CD4-positive, alpha-beta memory T cell (primary cell): ENCODE results near the gene LAMA3. TPM values are rescaled to one million over a fixed set of nuclear protein-coding genes. Genes with fewer than 3 reads are reported as not detected.
"Not testable (repeated sequence)": the region's sequence is repeated elsewhere in the genome, so short reads cannot be mapped to it uniquely, and the experiment has no call there.

Source experiments
- CTCF ChIA-PET: fragments of 350-600 bp; sonication (Branson Sonifier 250); formaldehyde crosslinking; loops from one replicate; lab custom pipeline; 2021; ENCODE audit warnings: inconsistent platforms; ENCODE audit not compliant: partially characterized antibody; lab: Charles Lee
- POLR2A ChIA-PET: fragments of 350-600 bp; sonication (Branson Sonifier 250); formaldehyde crosslinking; loops from one replicate; lab custom pipeline; 2021; ENCODE audit not compliant: partially characterized antibody; lab: Charles Lee
- DNase-seq, 5 donors: peaks; one replicate each; pipeline versions ENCODE4 v3.0.0 to v3.0.0-alpha.2; 2020 to 2022; ENCODE audit warnings: mixed read lengths in 1 of 5
- H3K27ac ChIP-seq: one replicate; pipeline ENCODE4 v1.7.0; 2013; ENCODE audit warnings: low read depth, low read length
- H3K27me3 ChIP-seq: 2 replicates; pipeline ENCODE4 v1.7.0; 2013; ENCODE audit warnings: mild to moderate bottlenecking, low read length, moderate library complexity; ENCODE audit not compliant: insufficient read depth
- H3K36me3 ChIP-seq: 2 replicates; pipeline ENCODE4 v1.7.0; 2013; ENCODE audit warnings: mild to moderate bottlenecking, low read length, moderate library complexity; ENCODE audit not compliant: insufficient read depth
- H3K4me1 ChIP-seq: 2 replicates; pipeline ENCODE4 v1.7.0; 2013; ENCODE audit warnings: mild to moderate bottlenecking, low read length, moderate library complexity; ENCODE audit not compliant: insufficient read depth
- H3K4me3 ChIP-seq, 2 donors: one replicate each; pipeline ENCODE4 v1.7.0; 2013; ENCODE audit warnings: low read length in 2 of 2, mild to moderate bottlenecking in 1 of 2
- H3K9me3 ChIP-seq, 2 donors: one replicate each; pipeline ENCODE4 v1.7.0; 2013; ENCODE audit warnings: low read length in 2 of 2, control low read depth in 1 of 2; ENCODE audit not compliant: control insufficient read depth in 1 of 2
- H3K27ac Mint-ChIP-seq, 7 donors: one replicate each; pipeline ENCODE4 v1.8.0; 2020 to 2021; ENCODE audit warnings: mixed read lengths in 7 of 7, mild to moderate bottlenecking in 6 of 7, inconsistent platforms in 3 of 7, moderate library complexity in 3 of 7
- H3K27me3 Mint-ChIP-seq, 2 donors: one replicate each; pipeline ENCODE4 v1.8.0; 2020 to 2021; ENCODE audit warnings: mixed read lengths in 2 of 2
- H3K36me3 Mint-ChIP-seq, 2 donors: one replicate each; pipeline ENCODE4 v1.8.0; 2020 to 2021; ENCODE audit warnings: mixed read lengths in 2 of 2, inconsistent platforms in 1 of 2, mild to moderate bottlenecking in 1 of 2
- H3K4me1 Mint-ChIP-seq, 4 donors: one replicate each; pipeline ENCODE4 v1.8.0; 2020 to 2021; ENCODE audit warnings: mixed read lengths in 4 of 4, mild to moderate bottlenecking in 1 of 4
- H3K4me3 Mint-ChIP-seq, 8 donors: one replicate each; pipeline ENCODE4 v1.8.0; 2020 to 2021; ENCODE audit warnings: mixed read lengths in 8 of 8, mild to moderate bottlenecking in 7 of 8, moderate library complexity in 6 of 8, inconsistent platforms in 3 of 8
- H3K9me3 Mint-ChIP-seq, 8 donors: one replicate each; pipeline ENCODE4 v1.8.0; 2020 to 2021; ENCODE audit warnings: mixed read lengths in 8 of 8, mild to moderate bottlenecking in 5 of 8, inconsistent platforms in 3 of 8, moderate library complexity in 1 of 8
- intact Hi-C: fragments of 100-400 bp; cut with micrococcal nuclease; formaldehyde crosslinking; loops from one replicate; pipeline ENCODE4 v1.15.1; 2023
- polyA plus RNA-seq, 2 donors: library from polyadenylated mRNA; unstranded; fragments of 300-500 nt; fragmentation: Illumina TruSeq; gene quantifications; one replicate each; pipeline ENCODE4 v1.2.3, GENCODE V29; 2021
- total RNA-seq, 2 experiments: library from RNA; stranded (reverse); gene quantifications; one replicate each; pipeline ENCODE4 v1.2.3, GENCODE V29; 2021

The LAMA3 gene
- total and polyA plus RNA-seq, 4 experiments from 2014 or later: not detected

DNA sequence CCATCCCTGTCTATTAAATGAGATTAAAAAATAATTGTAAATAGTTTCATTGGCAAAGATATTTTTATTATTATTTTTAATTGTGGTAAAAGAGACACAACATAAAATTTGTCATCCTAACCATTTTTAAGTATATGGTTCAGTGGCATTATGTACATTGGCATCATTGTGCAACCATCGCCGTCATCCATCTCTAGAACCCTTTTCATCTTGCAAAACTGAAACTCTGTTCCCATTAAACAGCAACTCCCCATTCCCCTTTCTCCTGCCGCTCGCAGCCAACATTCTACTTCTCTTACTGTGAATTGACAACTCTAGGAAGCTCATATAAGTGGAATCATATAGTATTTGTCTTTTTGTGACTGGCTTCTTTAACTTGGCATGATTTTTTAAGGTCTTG lies 25.3 kb downstream of the LAMA3 start:
- H3K9me3 ChIP-seq: no peaks in the 10 kb centered on the region
- Mint-ChIP-seq H3K36me3 (no peaks in the 10 kb centered on the region), H3K27me3 (peaks cover 1% of the 10 kb centered on the region in 2 donors), H3K4me3 (no peak overlapping the region), H3K27ac (no peak overlapping the region), H3K9me3 (peaks cover 0 to 2% (median 0%) of the 10 kb centered on the region in 8 donors), H3K4me1 (peaks cover 13 to 17% (median 15%) of the 10 kb centered on the region in 4 donors)
- no peak overlapping the region for H3K27ac ChIP-seq
- peaks cover 14% of the 10 kb centered on the region for H3K4me1 ChIP-seq
- CTCF ChIA-PET: no interaction called here
- H3K4me3 ChIP-seq: no peak overlapping the region
- POLR2A ChIA-PET: no interaction called here
- no peaks in the 10 kb centered on the region for H3K36me3 ChIP-seq
- no peak for DNase-seq
- intact Hi-C loops: no loop called here
- H3K27me3 ChIP-seq: no peaks in the 10 kb centered on the region

DNA sequence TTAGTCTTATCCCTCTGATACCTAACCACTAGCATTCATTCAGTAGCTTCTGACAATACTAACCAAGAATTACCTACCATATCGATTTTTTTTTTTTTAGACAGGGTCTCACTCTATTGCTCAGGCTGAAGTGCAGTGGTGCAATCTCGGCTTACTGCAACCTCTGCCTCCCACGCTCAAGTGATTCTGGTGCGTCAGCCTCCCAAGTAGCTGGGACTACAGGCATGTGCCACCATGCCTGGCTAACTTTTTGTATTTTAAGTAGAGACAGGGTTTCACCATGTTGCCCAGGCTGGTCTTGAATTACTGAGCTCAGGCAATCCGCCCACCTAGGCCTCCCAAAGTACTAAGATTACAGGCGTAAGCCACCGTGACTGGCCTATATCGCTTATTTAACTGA lies 26.8 kb downstream of the LAMA3 start:
- intact Hi-C loops, H3K4me3 ChIP-seq, H3K4me3 Mint-ChIP-seq, H3K9me3 ChIP-seq, DNase-seq, H3K27ac Mint-ChIP-seq, H3K27me3 Mint-ChIP-seq, H3K27ac ChIP-seq, CTCF ChIA-PET, H3K36me3 Mint-ChIP-seq, H3K36me3 ChIP-seq, H3K27me3 ChIP-seq, H3K9me3 Mint-ChIP-seq: not testable (repeated sequence)
- POLR2A ChIA-PET: interaction anchor here (0.6 kb wide), 1 partner anchor 75 kb away, joined by 4 read pairs; no protein-coding TSS in a partner anchor
- peaks cover 14% of the 10 kb centered on the region for H3K4me1 ChIP-seq
- H3K4me1 Mint-ChIP-seq: peaks cover 13 to 17% (median 15%) of the 10 kb centered on the region in 4 donors

DNA sequence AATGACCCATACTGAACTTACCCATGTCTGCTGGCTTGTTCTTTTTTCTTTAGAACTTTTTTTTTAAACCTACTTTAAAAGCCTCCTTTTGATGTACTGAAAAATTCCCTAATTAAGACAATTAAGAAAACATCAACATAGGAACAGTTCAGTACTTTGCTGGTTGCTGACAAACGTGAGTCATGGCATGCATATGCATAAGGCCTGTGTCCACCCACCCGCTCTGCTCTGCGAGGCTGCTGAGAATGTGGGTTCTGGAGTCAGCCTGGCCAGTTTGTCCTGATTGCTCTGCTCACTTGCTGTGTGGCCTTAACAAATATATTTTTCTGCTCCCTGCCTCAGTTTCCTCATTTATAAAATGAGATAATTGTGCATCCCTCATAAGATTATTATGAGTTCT lies 27.3 kb downstream of the LAMA3 start:
- Mint-ChIP-seq H3K4me3 (no peak overlapping the region), H3K36me3 (no peaks in the 10 kb centered on the region), H3K4me1 (peaks cover 13 to 17% (median 15%) of the 10 kb centered on the region in 4 donors), H3K27me3 (peaks cover 3% of the 10 kb centered on the region in 2 donors), H3K9me3 (no peaks in the 10 kb centered on the region), H3K27ac (no peak overlapping the region)
- intact Hi-C loops: no loop called here
- no peaks in the 10 kb centered on the region for H3K9me3 ChIP-seq
- no peak for DNase-seq
- ChIA-PET POLR2A (no interaction called here), CTCF (no interaction called here)
- no peak overlapping the region for H3K4me3 ChIP-seq
- H3K27me3 ChIP-seq: no peaks in the 10 kb centered on the region
- H3K27ac ChIP-seq: no peak overlapping the region
- H3K36me3 ChIP-seq: no peaks in the 10 kb centered on the region
- H3K4me1 ChIP-seq: peaks cover 14% of the 10 kb centered on the region

DNA sequence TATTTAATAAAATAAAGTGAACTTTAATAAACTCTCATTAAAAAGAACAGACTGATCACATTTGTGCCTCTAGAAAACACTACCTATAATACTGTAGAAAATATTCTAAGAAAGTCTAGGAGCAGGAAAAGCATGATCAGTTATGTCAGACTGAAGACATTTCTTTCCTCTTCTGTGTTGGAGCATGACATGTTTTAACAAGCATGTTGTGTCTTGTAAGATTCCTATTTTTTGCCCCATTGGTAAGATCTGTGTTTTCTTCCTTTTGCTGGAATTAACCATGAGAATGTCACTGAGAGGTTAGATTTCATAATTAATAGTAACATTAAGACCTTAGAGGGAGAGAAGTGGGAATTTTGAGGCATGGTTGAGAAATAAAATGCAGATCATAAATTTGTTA lies 27.7 kb downstream of the LAMA3 start:
- Histone ChIP-seq H3K27ac (no peak overlapping the region), H3K4me1 (peaks cover 14% of the 10 kb centered on the region), H3K36me3 (no peaks in the 10 kb centered on the region), H3K4me3 (no peak overlapping the region), H3K27me3 (no peaks in the 10 kb centered on the region), H3K9me3 (no peaks in the 10 kb centered on the region)
- ChIA-PET CTCF (no interaction called here), POLR2A (no interaction called here)
- no peaks in the 10 kb centered on the region for H3K36me3 Mint-ChIP-seq
- DNase-seq: no peak
- peaks cover 3 to 6% of the 10 kb centered on the region in 2 donors for H3K27me3 Mint-ChIP-seq
- intact Hi-C loops: no loop called here
- H3K4me1 Mint-ChIP-seq: peaks cover 11 to 15% (median 13%) of the 10 kb centered on the region in 4 donors
- H3K9me3 Mint-ChIP-seq: no peaks in the 10 kb centered on the region
- no peak overlapping the region for H3K4me3 Mint-ChIP-seq
- H3K27ac Mint-ChIP-seq: no peak overlapping the region

DNA sequence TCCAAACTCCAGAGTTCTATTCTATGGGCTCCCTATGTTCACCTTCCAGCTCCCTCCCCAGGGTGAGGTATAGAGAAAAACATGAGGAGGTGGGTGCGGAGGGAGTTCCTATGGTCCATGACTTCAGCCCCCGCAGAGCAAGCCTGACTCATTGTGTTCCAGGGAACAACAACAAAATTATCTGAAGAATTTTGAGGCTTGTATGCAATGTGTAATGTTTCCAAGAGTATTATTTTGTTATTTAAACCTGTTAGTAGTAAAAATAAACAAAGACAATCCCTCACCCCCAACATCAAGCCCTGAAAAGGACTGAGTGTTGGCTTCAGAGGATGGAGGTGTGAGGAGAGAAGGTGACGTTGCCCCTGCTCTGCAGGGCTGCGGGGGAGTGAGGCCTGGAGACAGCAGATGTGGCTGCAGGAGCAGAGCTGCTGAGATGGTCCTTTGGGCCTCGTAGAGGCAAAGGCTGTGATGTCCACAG lies 29.0 kb downstream of the LAMA3 start:
- Histone ChIP-seq H3K27me3 (no peaks in the 10 kb centered on the region), H3K9me3 (no peaks in the 10 kb centered on the region), H3K4me3 (no peak overlapping the region), H3K4me1 (peaks cover 1% of the 10 kb centered on the region), H3K27ac (no peak overlapping the region), H3K36me3 (no peaks in the 10 kb centered on the region)
- no peaks in the 10 kb centered on the region for H3K36me3 Mint-ChIP-seq
- ChIA-PET POLR2A (no interaction called here), CTCF (interaction anchor here (1.0 kb wide), 1 partner anchor 15 kb away, joined by 4 read pairs; no protein-coding TSS in a partner anchor)
- no peak overlapping the region for H3K27ac Mint-ChIP-seq
- H3K4me3 Mint-ChIP-seq: no peak overlapping the region
- peaks cover 2% of the 10 kb centered on the region in 4 donors for H3K4me1 Mint-ChIP-seq
- peaks cover 6 to 7% of the 10 kb centered on the region in 2 donors for H3K27me3 Mint-ChIP-seq
- intact Hi-C loops: no loop called here
- no peaks in the 10 kb centered on the region for H3K9me3 Mint-ChIP-seq
- DNase-seq: no peak

DNA sequence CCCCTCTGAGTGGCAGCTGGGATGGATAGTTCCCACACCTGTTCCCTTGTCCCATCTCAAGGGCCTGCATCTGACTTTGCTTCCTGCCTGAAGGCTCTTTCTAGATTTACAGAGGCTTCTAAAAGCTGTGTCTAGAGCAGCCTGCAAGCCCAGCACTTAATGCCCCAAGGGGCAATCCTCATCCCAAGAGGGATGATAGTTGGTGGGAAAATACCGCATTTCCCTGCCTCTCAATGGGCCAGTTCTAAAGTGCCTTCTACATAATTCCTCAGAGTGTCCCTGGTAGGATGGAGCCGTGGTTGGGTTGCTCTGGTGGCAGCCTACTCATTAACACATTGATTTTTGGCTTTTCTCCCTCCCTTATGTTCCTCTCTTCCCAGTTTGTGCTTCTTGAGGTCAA lies 29.5 kb downstream of the LAMA3 start:
- Histone ChIP-seq H3K27me3 (no peaks in the 10 kb centered on the region), H3K36me3 (no peaks in the 10 kb centered on the region), H3K27ac (no peak overlapping the region), H3K4me3 (no peak overlapping the region), H3K4me1 (no peaks in the 10 kb centered on the region), H3K9me3 (no peaks in the 10 kb centered on the region)
- H3K4me1 Mint-ChIP-seq: no peaks in the 10 kb centered on the region
- DNase-seq: no peak
- POLR2A ChIA-PET: no interaction called here
- H3K27me3 Mint-ChIP-seq: peaks cover 7 to 8% of the 10 kb centered on the region in 2 donors
- CTCF ChIA-PET: no interaction called here
- no peaks in the 10 kb centered on the region for H3K9me3 Mint-ChIP-seq
- H3K27ac Mint-ChIP-seq: no peak overlapping the region
- H3K36me3 Mint-ChIP-seq: no peaks in the 10 kb centered on the region
- H3K4me3 Mint-ChIP-seq: no peak overlapping the region
- intact Hi-C loops: no loop called here

DNA sequence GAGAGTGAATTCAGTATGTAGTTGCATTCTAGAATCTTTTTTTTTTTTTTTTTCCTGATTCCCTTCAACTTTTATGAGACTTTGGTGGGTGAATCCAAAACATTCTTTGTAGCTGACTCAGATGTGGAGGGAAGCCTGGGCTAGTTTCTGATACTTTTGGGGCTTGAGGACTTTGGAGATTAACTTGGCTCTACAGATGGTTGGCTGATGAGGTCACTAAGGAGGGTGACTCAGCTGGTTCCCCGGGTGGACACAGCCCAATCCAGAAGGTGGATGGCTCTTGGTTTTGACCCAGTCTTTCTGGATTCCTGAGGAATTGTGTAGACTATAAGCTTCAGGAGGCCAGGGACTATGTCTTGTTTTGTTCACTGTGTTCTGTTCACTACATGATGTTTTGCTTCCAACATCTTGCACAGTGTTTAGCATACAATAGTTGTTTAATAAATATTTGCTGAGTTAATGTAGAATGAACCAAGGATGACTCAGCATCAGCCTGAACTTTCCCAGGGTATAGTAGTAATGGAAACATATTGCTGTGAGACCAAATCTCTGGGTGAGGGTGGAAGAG lies 30.5 kb downstream of the LAMA3 start:
- ChIA-PET POLR2A (interaction anchor here (0.7 kb wide), 1 partner anchor 8 kb away, joined by 3 read pairs; no protein-coding TSS in a partner anchor), CTCF (interaction anchor here (1.6 kb wide), 1 partner anchor 16 kb away, joined by 4 read pairs; no protein-coding TSS in a partner anchor)
- H3K27ac ChIP-seq: no peak overlapping the region
- no peaks in the 10 kb centered on the region for H3K36me3 ChIP-seq
- H3K36me3 Mint-ChIP-seq: no peaks in the 10 kb centered on the region
- intact Hi-C loops: no loop called here
- H3K4me3 Mint-ChIP-seq: no peak overlapping the region
- no peak for DNase-seq
- no peaks in the 10 kb centered on the region for H3K9me3 ChIP-seq
- no peak overlapping the region for H3K4me3 ChIP-seq
- no peak overlapping the region for H3K27ac Mint-ChIP-seq
- H3K9me3 Mint-ChIP-seq: peaks cover 0 to under 1% (median 0%) of the 10 kb centered on the region in 8 donors
- H3K4me1 ChIP-seq: no peaks in the 10 kb centered on the region
- no peaks in the 10 kb centered on the region for H3K27me3 ChIP-seq
- H3K4me1 Mint-ChIP-seq: no peaks in the 10 kb centered on the region
- peaks cover 8 to 9% of the 10 kb centered on the region in 2 donors for H3K27me3 Mint-ChIP-seq
